Adrenal gland (tissue), 5 donors: ENCODE results near the gene SLTM.

Experiments used
- CTCF ChIP-seq, 6 experiments: fragments of 450-650 bp in 4 of 6; fragments of 200-600 bp in 2 of 6; sonication (generic) in 1 of 6; IDR thresholded peaks; 1 replicate in 5 of 6; 2 replicates in 1 of 6; pipeline versions ENCODE4 v1.5.1 to v1.8.0; 2016 to 2021; ENCODE audit warnings: antibody characterized with exemption in 6 of 6, mild to moderate bottlenecking in 2 of 6, moderate library complexity in 1 of 6
- POLR2A ChIP-seq, 2 donors: fragments of 450-650 bp; IDR thresholded peaks; one replicate each; pipeline ENCODE4 v1.6.1; 2017; ENCODE audit warnings: antibody characterized with exemption in 2 of 2, mild to moderate bottlenecking in 2 of 2, moderate library complexity in 1 of 2
- donor health status: DM: no; HTN: no; CAD: no.

DNA sequence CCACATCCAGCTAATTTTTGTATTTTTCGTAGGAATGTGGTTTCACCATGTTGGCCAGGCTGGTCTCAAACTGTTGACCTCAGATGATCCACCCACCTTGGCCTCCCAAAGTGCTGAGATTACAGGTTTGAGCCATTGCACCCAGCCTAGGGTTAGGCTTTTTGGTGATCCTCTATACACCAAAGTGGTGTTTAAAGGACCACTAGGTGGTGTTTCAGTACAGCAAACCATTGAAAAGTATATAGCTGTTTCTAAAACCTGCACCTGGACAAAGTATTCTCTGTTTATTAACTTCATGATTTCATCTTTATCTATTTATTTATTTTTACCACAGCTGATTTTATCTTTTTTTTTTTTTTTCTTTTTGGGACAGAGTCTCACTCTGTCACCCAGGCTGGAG, 94.0 kb downstream of the SLTM start:
- TF ChIP-seq CTCF (IDR thresholded peaks at IDR 0.05) (peak in 4 of 6 experiments; percentile 25 to 35 (median 29)), POLR2A (IDR thresholded peaks at IDR 0.05) (no peak)
